GM10248 (cell line): Measurements from ENCODE around the gene SOD3.

Experiments used
- CTCF ChIA-PET: fragments of 300-600 bp; sonication (Branson Sonifier 250); formaldehyde crosslinking; extraction: SDS; loops from one replicate; lab custom pipeline; 2021; ENCODE audit warnings: antibody characterized with exemption; lab: Yijun Ruan, JAX
- POLR2A ChIA-PET: fragments of 350-650 bp; sonication (Branson Sonifier 250); formaldehyde crosslinking; extraction: SDS; loops from one replicate; lab custom pipeline; 2020; ENCODE audit warnings: antibody characterized with exemption; lab: Yijun Ruan, JAX
- DNase-seq: peaks from one replicate; pipeline ENCODE4 v3.0.0; 2012; ENCODE audit errors: extremely low spot score
- CTCF ChIP-seq: IDR thresholded peaks from 2 replicates; pipeline ENCODE4 v1.5.1; 2012; ENCODE audit warnings: mild to moderate bottlenecking, low read depth; ENCODE audit errors: extremely low read depth, missing control alignments, control extremely low read depth

SOD3 gene

DNA sequence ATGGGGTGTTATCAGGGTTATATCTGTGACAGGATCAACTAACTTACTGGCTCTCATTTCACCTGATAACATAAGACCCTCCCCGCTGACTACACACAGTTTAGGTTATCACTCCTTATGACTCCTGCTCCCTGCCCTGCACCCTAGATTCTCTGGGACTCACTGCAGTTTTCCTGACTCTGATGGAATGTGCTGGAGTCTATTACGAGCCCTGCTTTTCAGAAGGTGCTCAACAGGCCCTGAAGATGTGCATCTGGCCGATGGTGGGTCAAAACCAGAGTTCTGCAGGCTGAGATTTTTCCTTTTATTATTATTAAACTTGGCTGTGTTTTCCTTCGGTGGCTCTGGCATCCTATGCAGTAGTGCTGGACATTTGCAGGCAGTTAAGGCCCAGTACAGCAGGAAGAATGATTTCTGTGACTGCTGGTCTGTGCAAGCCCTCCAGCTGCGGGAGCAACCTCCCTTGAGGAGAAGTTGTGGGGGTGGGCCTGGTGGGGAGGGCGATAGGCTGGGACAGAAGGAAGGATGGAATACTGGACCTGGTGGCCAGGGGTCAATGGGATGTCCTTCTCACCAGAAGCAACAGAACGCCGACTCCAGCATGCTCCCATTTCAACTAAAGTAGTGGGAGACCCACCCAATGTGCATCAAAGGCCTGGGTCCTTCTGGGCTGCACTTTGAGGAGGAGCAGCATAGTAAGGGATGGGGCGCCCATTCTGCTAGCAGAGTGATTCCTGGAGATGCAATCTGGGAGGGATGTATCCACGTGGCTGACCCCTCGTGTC, 11.0 kb downstream of the SOD3 start:
- ChIA-PET POLR2A (no interaction called here), CTCF (interaction anchor here (0.9 kb wide), 1 partner anchor 17 kb away, joined by 4 read pairs; no protein-coding TSS in a partner anchor)
- TF ChIP-seq CTCF: no peak
- no peak for DNase-seq

GRCh38 chr4:24807611-24808010, 12.2 kb downstream of the SOD3 start:
- ChIA-PET POLR2A (no interaction called here), CTCF (interaction anchor here (0.7 to 1.8 kb wide), 4 partner anchors 17 to 78 kb away, joined by 3 to 5 read pairs (median 4); no protein-coding TSS in a partner anchor)
- no peak for DNase-seq
- no peak for TF ChIP-seq CTCF

- no peak for DNase-seq
- ChIA-PET POLR2A (no interaction called here), CTCF (interaction anchor here (0.7 to 1.8 kb wide), 3 partner anchors 17 to 39 kb away, joined by 3 to 5 read pairs (median 3); no protein-coding TSS in a partner anchor)
- TF ChIP-seq CTCF: no peak
These were observed 12.9 kb downstream of the SOD3 start for GRCh38 chr4:24808261-24808660.

GRCh38 chr4:24808955-24809354, 13.6 kb downstream of the SOD3 start:
- CTCF ChIA-PET: interaction anchor here (0.8 to 1.8 kb wide), 2 partner anchors 16 to 37 kb away, joined by 3 to 5 read pairs; no protein-coding TSS in a partner anchor
- no peak for TF ChIP-seq CTCF
- DNase-seq: no peak
- POLR2A ChIA-PET: no interaction called here

- no peak for TF ChIP-seq CTCF
- no peak for DNase-seq
- POLR2A ChIA-PET: no interaction called here
- CTCF ChIA-PET: interaction anchor here (1.8 kb wide), 1 partner anchor 15 kb away, joined by 5 read pairs; no protein-coding TSS in a partner anchor
These were observed 14.0 kb downstream of the SOD3 start for GRCh38 chr4:24809376-24809775.

GRCh38 chr4:24809815-24810405, 14.5 kb downstream of the SOD3 start:
- ChIA-PET POLR2A (no interaction called here), CTCF (no interaction called here)
- TF ChIP-seq CTCF: no peak
- DNase-seq: no peak
